NCI-H69 (cell line): ENCODE data around the gene LAG3.

Experiments used
- DNase-seq: peaks from one replicate; lab custom pipeline; 2025; lab: John Stamatoyannopoulos, UW

Gene LAG3

DNA sequence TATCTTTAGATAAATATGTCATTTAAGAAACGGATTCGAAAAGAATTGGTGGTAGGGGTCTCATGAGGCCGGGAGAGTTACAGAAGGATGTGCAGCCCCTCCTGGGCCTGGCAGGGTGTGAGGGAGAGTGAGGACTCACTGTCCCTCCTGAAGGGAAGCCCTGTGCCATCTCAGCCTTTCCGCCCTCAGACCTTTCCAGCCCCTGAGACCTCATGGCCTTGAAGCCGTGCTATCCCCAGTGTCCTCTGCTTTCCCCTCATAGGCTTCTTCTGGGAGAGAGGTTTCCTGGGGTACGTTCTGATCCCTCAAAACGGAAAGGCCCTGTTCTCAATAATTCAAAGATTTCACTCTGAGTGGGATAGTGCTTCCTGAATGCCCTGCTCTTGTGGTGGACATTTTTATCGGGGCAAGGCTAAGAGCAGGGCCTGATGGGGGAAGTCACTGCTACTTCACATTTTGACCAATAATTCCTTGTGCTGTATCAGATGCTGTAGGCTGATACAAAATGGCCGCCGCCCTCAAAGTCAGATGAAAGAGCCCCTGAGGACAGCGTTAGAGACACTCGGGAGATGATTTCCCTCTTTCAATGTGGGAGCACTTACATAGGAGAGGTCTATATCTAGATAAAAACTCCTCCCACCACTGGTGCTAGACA is 18.3 kb downstream of the LAG3 start:
- DNase-seq = no peak

DNA sequence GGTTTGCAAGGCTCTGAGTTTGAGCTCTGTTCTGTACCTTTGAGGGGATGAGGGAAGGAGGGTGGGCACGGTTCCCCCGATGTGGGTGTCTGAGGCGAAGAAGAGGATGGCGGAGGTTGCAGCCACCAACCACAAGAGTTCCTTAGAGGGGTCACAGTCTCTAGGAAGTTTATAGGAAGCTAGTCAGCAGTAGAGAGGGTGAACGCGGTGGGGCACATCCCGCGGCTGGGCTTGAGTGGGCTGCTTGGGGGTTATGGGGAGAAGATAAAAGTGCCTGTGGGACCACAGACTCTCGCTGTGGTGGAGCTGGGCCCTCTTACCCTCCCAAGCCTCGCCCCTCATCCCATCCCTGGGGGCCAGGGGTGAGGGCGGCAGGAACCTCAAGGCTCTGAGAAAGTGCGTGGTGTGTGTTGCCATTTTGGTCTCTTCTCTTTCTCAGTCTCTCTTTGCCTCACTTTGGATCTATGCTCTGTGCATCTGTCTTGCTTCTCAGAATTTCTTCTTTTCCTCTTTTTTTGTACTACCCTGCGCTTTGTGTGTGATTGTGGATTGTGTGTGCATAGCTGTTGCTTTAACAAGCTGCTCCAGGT is 19.7 kb downstream of the LAG3 start:
- no peak for DNase-seq

DNA sequence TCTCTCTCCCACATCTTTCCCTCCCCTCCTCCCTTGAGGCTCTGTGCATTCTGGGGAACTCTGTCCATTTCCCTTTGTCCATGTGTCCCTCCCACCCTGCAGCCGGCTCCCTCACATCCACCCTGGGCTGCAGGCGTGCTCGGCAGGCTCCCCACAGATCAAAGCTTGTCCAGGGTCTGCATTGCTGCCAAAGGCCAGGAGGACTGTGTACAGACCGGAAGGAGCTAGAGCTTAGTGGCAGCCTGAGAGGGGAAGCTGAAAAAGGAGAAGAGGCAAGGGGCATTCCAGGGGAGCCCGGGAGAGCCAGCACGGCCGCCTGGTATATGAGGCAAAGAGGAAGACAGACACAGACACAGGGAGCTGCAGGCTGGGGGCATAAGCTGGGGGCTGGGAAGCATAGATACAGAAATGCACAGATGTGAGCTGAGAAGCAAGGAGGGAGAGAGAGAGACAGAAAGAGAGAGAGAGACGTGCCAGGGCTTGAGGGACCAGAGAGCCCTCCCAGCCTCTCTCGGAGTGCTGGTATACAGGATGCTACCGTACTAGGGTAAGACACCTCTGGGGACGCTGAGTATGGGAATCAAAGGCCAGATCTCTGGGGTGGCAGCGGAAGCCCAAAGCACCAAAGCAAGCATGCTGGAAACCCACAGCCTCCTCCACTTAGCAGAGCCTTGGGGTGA is 20.3 kb downstream of the LAG3 start:
- DNase-seq = no peak

DNA sequence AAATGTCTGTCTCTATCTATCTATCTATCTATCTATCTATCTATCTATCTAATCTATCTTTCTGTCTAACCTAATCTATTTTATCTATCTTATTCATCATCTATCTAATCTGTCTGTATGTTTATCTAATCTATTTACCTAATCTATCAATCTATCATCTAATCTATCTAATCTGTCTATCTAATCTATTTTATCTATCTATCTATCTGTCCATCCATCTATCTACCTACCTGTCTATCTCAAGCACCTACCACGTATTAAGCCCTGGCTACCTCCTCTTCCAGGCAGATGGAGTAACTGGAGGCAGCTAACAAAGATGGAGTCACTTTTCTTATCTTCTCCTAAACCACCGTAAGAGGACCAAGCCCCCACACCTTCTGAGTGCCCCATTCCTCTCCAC is 22.8 kb downstream of the LAG3 start:
- DNase-seq = no peak

DNA sequence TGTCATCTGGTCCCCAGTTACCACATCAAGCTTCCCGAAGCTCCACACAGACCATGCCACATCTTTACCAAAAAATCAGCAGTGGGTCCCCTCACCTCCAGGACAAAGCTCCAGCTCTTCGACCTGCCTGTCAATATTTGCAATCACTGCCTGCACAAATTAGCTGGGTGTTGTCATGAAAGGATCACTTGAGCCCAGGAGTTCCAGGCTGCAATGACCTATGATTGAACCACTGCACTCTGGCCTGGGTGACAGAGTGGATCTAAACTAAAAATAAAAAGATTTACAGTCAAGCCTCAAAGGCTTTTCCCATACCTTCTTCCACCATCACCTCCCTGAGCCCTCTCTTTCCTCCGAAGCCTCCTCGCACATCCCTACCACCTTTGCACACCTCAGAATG is 24.3 kb downstream of the LAG3 start:
- no peak for DNase-seq

DNA sequence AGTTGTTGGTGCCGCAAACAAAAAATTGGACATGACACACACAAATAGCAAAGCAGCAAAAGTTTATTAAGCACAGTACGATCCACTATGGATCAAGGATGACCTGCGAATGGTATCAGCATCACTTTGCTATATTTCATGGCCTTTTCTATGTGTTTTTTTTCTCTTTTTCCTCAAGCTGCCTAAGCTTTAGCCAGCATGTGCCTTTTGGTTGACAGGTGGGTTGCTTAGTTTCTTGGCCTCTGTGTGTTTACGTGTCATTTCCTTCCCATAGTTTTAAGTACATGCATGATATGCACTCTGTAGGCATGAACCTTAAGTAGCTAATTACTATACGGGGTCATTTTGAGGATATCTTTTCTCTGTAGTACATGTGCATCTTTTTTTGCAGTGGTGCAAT is 26.8 kb downstream of the LAG3 start:
- no peak for DNase-seq

DNA sequence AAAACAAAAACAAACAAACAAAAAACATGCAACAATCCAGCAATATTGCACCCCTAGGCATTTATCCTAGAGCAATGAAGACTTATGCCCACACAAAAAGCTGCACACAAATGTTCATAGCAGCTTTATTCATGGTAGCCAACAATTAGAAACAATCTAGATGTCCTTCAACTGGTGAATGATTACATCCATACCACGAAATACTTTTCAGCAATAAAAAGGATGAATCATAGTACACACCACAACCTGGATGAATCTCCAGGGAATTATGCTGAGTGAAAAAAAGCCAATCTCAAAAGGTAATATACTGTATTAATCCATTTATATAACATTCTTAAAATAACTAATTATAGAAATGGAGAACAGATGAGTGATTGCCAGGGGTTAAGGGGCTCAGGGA is 34.9 kb downstream of the LAG3 start:
- no peak for DNase-seq

DNA sequence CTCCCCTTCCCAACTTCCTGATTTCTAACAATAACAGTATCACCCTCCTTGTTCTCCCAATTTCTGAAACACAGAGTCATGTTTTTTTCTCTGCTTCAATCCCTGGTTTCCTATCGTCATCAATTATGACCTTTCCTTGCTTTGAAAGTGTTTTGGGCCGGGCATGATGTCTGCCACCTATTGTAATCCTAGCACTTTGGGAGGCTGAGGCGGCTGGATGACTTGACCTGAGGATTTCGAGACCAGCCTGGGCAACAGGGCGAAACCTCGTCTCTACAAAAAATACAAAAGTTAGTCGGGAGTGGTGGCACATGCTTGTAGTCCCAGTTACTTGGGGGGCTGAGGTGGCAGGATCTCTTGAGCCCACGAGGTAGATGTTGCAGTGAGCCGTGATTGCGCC is 36.7 kb downstream of the LAG3 start:
- DNase-seq = no peak

DNA sequence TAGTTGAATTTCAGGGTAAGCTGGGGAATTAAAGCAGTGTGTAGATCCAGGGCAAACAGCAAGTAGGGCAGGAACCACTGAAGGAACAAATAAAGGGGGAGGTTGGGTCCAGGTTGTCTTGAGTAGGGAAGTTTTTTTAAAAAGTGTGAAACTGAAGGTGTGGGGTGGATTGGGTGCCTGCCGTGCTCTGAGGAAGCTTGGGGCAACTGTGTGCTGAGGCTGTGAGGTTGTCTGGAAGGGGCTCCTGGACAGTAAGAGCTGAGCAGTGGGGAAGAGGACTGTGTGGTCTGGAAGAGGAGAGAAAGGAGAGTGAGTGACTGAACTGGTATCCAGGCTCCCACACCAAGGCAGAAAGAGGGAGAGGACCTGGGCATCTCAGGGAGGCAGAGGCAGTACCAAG is 38.4 kb downstream of the LAG3 start:
- no peak for DNase-seq

DNA sequence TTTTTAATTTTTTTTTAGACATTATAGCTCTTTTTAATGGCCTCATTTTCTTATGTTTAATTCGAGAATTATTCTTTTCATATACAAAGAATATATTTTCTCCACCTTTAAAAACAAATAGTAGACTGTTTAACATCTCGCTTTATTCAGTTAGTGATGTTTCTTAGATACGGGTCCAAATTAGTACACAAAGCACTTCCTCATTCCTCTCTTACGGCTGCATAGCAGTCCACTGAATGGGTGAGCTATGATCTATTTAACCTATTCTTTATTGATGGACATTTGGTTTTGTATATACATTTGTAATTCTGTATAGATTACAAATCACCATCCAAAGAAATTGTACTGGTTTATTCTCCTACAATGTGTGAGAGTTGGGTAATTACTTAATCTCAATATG is 41.0 kb downstream of the LAG3 start:
- no peak for DNase-seq

DNA sequence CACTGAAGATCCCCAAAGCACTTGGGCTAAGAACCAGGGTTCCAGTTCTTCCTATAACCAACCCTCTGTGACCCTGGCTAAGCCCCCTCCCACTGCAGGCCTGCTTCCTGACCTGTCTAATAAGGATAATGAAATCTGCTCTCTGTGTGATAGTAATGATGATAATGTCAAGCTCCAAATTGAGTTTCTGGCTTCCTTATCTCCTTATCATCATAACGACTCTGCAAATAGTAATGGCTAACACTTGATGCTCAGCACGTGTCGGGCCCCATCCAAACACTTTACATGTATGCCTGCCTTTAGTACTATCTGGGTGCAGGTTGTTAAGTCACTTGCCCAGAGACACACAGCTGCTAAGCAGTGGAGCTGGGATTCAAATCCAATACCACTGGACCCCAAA is 44.3 kb downstream of the LAG3 start:
- no peak for DNase-seq

DNA sequence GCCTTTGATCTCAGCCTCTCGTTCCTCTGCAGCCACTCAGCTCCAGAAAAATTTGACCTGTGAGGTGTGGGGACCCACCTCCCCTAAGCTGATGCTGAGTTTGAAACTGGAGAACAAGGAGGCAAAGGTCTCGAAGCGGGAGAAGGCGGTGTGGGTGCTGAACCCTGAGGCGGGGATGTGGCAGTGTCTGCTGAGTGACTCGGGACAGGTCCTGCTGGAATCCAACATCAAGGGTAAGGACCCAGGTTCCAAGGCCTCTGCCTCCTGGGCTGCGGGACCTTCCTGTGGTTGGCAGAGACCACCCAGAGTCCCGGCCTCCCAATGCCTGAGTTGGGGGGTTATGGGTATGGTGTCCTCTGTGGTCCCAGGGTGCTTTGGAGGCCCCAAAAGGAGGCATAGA is 44.8 kb downstream of the LAG3 start:
- no peak for DNase-seq

DNA sequence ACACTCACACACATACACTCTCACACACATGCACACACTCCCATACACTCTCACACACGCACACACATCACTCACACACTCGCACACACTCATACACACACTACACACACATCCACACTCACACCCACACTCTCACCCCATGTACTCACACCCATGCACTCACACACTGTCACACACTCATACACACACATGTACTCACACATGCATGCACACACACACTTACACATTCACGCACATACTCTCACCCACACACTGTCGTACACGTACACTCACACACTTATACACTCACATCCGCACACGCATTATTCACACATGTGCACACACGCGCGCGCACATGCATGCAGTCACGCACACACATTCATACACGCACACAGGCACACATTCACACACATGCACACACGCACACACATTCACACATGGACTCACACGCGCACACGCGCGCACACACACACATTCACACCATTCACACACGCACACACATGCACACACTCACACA is 45.4 kb downstream of the LAG3 start:
- DNase-seq = no peak

DNA sequence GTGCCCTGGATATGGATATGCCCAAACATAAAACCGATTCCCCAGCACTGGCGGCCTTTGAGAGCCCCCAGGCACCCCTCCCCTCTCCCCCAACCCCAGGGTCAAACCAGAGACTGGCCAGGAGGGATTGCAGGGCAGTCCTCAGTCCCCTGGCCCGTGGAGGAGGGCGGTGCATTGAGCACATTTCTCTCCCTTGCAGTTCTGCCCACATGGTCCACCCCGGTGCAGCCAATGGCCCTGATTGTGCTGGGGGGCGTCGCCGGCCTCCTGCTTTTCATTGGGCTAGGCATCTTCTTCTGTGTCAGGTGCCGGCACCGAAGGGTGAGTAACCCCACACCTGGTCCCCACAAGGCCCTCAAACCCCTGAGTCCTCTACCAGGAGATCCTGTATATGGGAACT is 45.9 kb downstream of the LAG3 start:
- no peak for DNase-seq

DNA sequence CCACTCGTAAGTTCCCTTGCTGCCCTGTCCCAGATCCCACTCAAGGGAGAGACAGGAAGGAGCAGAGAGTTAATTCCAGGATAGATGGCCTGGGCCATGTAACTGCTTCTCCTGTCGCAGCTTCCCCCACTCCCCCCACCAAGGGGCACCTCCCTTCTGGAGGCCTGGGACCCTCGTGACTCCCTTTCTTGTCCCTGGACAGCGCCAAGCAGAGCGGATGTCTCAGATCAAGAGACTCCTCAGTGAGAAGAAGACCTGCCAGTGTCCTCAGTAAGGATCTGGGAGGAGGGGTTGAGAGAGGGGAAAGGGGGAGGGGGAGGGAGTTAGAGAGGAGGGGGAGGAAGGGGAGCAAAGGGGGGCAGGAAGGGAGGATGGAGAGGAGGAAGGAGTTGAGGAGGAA is 46.3 kb downstream of the LAG3 start:
- DNase-seq = no peak

DNA sequence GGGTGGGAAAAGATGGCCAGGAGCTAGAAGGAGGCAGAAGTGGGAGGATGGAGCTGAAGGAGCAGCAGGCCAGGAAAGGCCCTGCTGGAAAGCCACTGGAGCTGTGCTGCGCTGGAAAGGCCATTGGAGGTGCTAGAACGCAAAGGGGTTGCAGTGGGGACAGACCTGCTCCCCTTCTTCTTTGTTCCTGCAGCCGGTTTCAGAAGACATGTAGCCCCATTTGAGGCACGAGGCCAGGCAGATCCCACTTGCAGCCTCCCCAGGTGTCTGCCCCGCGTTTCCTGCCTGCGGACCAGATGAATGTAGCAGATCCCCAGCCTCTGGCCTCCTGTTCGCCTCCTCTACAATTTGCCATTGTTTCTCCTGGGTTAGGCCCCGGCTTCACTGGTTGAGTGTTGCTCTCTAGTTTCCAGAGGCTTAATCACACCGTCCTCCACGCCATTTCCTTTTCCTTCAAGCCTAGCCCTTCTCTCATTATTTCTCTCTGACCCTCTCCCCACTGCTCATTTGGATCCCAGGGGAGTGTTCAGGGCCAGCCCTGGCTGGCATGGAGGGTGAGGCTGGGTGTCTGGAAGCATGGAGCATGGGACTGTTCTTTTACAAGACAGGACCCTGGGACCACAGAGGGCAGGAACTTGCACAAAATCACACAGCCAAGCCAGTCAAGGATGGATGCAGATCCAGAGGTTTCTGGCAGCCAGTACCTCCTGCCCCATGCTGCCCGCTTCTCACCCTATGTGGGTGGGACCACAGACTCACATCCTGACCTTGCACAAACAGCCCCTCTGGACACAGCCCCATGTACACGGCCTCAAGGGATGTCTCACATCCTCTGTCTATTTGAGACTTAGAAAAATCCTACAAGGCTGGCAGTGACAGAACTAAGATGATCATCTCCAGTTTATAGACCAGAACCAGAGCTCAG is 47.0 kb downstream of the LAG3 start:
- DNase-seq = no peak

DNA sequence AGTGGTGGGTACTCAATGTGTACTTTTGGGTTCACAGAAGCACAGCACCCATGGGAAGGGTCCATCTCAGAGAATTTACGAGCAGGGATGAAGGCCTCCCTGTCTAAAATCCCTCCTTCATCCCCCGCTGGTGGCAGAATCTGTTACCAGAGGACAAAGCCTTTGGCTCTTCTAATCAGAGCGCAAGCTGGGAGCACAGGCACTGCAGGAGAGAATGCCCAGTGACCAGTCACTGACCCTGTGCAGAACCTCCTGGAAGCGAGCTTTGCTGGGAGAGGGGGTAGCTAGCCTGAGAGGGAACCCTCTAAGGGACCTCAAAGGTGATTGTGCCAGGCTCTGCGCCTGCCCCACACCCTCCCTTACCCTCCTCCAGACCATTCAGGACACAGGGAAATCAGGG is 47.8 kb downstream of the LAG3 start:
- DNase-seq = no peak

DNA sequence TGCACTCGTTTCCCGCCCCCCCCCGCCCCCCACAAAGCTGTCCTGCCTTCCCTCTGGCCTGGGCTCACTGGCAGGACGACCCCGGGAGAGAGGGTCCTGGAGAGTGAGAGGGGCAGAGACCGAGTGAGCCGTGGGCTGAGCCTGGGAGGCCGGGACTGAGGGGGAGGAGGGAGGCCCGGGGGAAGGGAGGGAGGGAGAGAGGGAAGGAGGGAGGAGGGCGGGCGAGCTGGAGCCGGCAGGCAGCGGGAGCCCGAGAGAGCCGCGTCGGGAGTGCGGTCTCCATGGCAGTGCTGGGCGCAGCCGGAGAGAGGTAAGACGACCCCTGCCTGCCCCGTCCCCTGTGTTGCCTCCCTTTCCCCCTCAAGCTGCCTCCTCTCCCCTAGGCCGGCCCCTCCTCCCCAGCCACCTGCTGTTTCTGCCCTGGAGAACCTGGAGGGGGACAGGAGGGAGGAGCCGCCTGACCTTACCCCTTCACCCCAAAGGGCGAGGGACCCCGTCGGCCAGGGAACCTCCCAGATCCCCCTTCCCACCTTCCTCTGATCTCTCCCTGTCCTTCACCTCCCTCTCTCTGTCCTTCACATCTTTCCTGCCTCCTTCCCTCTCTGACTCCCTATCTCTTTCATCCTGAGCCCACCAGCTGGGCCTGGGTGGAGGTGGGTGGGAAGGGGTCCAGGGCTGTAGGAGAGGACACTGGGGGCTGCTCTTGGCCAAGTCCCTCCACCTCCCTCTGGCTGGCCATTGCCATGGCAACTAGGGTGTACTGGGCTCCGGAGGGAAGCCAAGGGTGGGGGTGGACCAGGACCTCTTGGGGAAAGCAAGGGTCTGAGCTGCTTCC is 49.5 kb downstream of the LAG3 start, which contains the start of gene GPR162:
Gene GPR162 (plus strand): TSS at position 231 of the 835 bp plus-strand sequence. CDS start 2,078 bp downstream, outside the sequence.
- DNase-seq = peak; percentile 93

DNA sequence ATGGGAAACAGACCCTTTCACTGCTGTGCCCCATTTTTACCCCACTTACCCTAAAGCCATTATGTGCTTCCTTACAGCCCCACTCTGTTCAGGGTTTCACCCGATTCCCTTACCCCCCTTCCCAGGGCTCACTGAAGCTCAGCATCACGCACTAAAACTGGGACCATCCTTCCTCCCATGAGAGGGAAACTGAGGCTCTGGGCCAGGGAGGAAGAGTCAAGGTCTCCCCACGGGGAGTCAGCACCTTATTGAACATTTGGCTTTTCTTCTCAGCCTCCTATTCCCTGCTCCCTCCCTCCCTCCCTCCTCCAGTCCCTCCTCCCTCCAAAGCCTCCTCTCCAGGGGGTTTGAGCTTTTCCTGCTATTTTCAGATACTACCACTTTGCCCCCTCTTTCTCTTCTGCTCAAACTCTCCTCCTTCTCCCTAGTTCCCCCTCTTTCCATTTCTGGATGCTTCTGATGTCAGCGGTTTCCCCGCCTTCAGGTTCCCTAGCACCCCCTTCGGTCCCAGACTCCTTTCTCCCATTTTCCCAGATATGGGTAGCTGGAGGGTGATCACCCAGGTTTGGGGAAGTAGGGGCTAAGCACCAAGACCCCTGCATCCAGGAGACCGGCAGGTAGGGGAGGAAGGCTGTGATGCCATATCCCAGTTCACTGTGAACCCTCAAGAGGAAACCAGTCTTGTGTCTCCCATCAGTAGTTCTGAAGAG is 50.3 kb downstream of the LAG3 start:
- DNase-seq = no peak

DNA sequence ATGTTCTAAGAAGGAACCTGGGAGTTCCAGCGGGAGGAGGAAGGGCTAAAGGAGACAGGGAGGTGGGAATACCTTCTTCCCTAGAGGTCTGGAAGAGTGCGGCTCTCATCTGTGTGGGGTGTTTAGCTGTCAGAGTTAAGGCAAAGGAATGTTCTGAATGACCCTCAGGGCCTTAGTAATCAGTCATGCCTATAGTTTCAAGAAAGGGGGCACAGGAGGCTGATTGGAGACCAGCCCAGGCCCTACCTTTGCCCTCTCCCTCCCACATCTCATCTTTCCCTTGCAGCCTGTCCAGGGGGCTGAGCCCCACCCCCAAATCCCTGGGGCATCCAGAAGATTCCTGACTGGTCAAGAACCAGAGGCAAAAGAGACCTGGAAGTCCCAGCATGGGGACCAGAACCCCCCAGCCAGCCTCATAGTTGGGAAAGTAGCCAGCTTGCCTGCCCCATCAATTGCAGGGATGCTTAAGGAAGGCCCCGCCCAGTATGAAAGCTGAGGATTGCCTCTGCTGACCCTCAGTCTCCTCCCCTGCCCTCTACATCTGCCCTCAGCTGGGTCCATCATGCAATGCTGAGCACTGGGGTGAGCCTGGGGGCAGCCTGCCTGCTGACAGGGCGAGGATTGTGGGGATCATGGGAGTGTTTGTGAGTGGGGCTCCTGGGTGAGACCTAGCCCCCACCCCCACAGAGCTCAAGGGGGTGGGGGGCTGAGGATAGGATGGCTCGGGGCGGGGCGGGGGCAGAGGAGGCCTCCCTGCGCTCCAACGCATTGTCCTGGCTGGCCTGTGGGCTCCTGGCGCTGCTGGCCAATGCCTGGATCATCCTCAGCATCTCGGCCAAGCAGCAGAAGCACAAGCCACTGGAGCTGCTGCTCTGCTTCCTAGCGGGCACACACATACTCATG is 51.1 kb downstream of the LAG3 start:
- DNase-seq = no peak
